ENCODE measurements around the gene MED22. TPM values are rescaled to one million over a fixed set of nuclear protein-coding genes. Genes with fewer than 3 reads are reported as not detected.

MED22 gene
- total and polyA plus RNA-seq, 2 of the 8 experiments (the other 6 are each of a cell fraction or from before 2014, with no cell fraction given), result 56.4 to 68.4 TPM

DNA sequence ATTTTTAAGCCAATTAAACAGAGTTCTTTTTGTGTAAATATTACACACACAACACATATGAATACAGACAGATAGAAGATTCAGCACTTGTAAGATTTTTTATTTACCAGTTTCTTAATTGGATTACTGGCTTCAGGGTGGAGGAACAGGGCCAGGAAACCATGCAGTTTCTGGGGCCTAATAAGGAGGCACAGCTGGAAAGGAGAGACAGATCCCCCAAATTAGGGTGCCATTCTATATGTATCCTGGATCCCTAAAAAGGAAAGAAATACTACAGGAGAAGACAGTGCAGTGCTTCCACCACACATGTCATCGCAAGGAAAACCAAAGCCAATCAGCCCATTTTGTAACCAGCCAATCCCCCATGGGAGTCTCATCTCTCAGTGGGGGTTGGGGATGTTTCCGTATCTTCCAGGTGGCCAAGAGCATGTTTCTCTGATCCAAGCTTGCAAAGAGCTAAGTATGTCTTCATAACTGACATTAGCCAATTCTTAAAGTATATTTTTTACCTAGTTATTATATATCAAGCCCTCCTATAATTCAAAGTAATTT, 57.1 kb downstream of the MED22 start (continued):
- TF ChIP-seq EZH2 (IDR thresholded peaks at IDR 0.05; ENCODE audit: low read depth, low read length, severe bottlenecking) (no peak), CTCF (IDR thresholded peaks at IDR 0.05; ENCODE audit: control extremely low read depth in 1 of 3, insufficient read depth in 1 of 3, low read depth in 1 of 3, low read length in 3 of 3) (no peak), ASH2L (IDR thresholded peaks at IDR 0.05; ENCODE audit: low read length) (no peak), RXRA (IDR thresholded peaks at IDR 0.05; ENCODE audit: insufficient read depth, low read depth, low read length) (no peak)

Small RNA genes within 50 kb of the gene (small RNA-seq; reads per million reads assigned to genes)
- gene RF00019 (ENCODE audit: insufficient read depth) (not detected), gene SNORD24 (ENCODE audit: insufficient read depth) (not detected), gene SNORD36A (ENCODE audit: insufficient read depth) (not detected), gene SNORD36B (ENCODE audit: insufficient read depth) (not detected), gene SNORD36C (ENCODE audit: insufficient read depth) (not detected)

Other genes starting within 250 kb of the MED22 start
- 11.2 and 14.5 TPM in 2 replicates for gene RALGDS, start 226.9 kb downstream of the MED22 start, total RNA-seq (2021; fragmentation: NEBNext Ultra II Directional; extraction: Animal tissue kit (Norgen Biotek cat#: 25700))
- 25.5 and 29.3 TPM in 2 replicates for gene RALGDS, start 226.9 kb downstream of the MED22 start, polyA plus RNA-seq (2011; rRNA removed)
- gene GBGT1, start 184.2 kb downstream of the MED22 start, total RNA-seq (2021; fragmentation: NEBNext Ultra II Directional; extraction: Animal tissue kit (Norgen Biotek cat#: 25700)), result 9.7 and 10.0 TPM in 2 replicates
- 7.1 and 10.1 TPM in 2 replicates for gene GBGT1, start 184.2 kb downstream of the MED22 start, polyA plus RNA-seq (2011; rRNA removed)
- gene OBP2B, start 138.9 kb downstream of the MED22 start, total RNA-seq (2021; fragmentation: NEBNext Ultra II Directional; extraction: Animal tissue kit (Norgen Biotek cat#: 25700)), result not detected in 2 replicates
- gene OBP2B, start 138.9 kb downstream of the MED22 start, polyA plus RNA-seq (2011; rRNA removed), result not detected in 2 replicates
- not detected in 2 replicates for gene ABO, start 72.9 kb downstream of the MED22 start, total RNA-seq (2021; fragmentation: NEBNext Ultra II Directional; extraction: Animal tissue kit (Norgen Biotek cat#: 25700))
- gene ABO, start 72.9 kb downstream of the MED22 start, polyA plus RNA-seq (2011; rRNA removed), result 0.03 and 0.19 TPM in 2 replicates
- gene SURF6, start 11.9 kb downstream of the MED22 start, total RNA-seq (2021; fragmentation: NEBNext Ultra II Directional; extraction: Animal tissue kit (Norgen Biotek cat#: 25700)), result 23.7 and 26.7 TPM in 2 replicates
- gene SURF6, start 11.9 kb downstream of the MED22 start, polyA plus RNA-seq (2011; rRNA removed), result 6.1 and 9.6 TPM in 2 replicates
- gene RPL7A, start 87 bp upstream of the MED22 start, total RNA-seq (2021; fragmentation: NEBNext Ultra II Directional; extraction: Animal tissue kit (Norgen Biotek cat#: 25700)), result 2,578 and 2,633 TPM in 2 replicates
- gene RPL7A, start 87 bp upstream of the MED22 start, polyA plus RNA-seq (2011; rRNA removed), result 2,379 and 2,783 TPM in 2 replicates
- 39.6 and 43.1 TPM in 2 replicates for gene SURF1, start 8.4 kb upstream of the MED22 start, total RNA-seq (2021; fragmentation: NEBNext Ultra II Directional; extraction: Animal tissue kit (Norgen Biotek cat#: 25700))
- gene SURF1, start 8.4 kb upstream of the MED22 start, polyA plus RNA-seq (2011; rRNA removed), result 35.4 and 44.7 TPM in 2 replicates
- gene SURF2, start 8.4 kb upstream of the MED22 start, total RNA-seq (2021; fragmentation: NEBNext Ultra II Directional; extraction: Animal tissue kit (Norgen Biotek cat#: 25700)), result 36.6 and 42.1 TPM in 2 replicates
- 37.7 and 54.4 TPM in 2 replicates for gene SURF2, start 8.4 kb upstream of the MED22 start, polyA plus RNA-seq (2011; rRNA removed)
- gene SURF4, start 27.9 kb upstream of the MED22 start, total RNA-seq (2021; fragmentation: NEBNext Ultra II Directional; extraction: Animal tissue kit (Norgen Biotek cat#: 25700)), result 167 and 182 TPM in 2 replicates
- gene SURF4, start 27.9 kb upstream of the MED22 start, polyA plus RNA-seq (2011; rRNA removed), result 176 and 201 TPM in 2 replicates
- not detected in 2 replicates for gene STKLD1, start 28.2 kb upstream of the MED22 start, total RNA-seq (2021; fragmentation: NEBNext Ultra II Directional; extraction: Animal tissue kit (Norgen Biotek cat#: 25700))
- gene STKLD1, start 28.2 kb upstream of the MED22 start, polyA plus RNA-seq (2011; rRNA removed), result 0.26 and 0.55 TPM in 2 replicates
- gene REXO4, start 69.9 kb upstream of the MED22 start, total RNA-seq (2021; fragmentation: NEBNext Ultra II Directional; extraction: Animal tissue kit (Norgen Biotek cat#: 25700)), result 37.7 and 38.3 TPM in 2 replicates
- 19.1 and 27.2 TPM in 2 replicates for gene REXO4, start 69.9 kb upstream of the MED22 start, polyA plus RNA-seq (2011; rRNA removed)
- 5.1 and 5.8 TPM in 2 replicates for gene ADAMTS13, start 74.2 kb upstream of the MED22 start, total RNA-seq (2021; fragmentation: NEBNext Ultra II Directional; extraction: Animal tissue kit (Norgen Biotek cat#: 25700))
- gene ADAMTS13, start 74.2 kb upstream of the MED22 start, polyA plus RNA-seq (2011; rRNA removed), result 4.4 and 6.6 TPM in 2 replicates
- 13.3 and 13.4 TPM in 2 replicates for gene CACFD1, start 111.8 kb upstream of the MED22 start, total RNA-seq (2021; fragmentation: NEBNext Ultra II Directional; extraction: Animal tissue kit (Norgen Biotek cat#: 25700))
- 15.5 and 23.6 TPM in 2 replicates for gene CACFD1, start 111.8 kb upstream of the MED22 start, polyA plus RNA-seq (2011; rRNA removed)
- 16.6 and 17.9 TPM in 2 replicates for gene SLC2A6, start 131.0 kb upstream of the MED22 start, total RNA-seq (2021; fragmentation: NEBNext Ultra II Directional; extraction: Animal tissue kit (Norgen Biotek cat#: 25700))
- 17.8 and 18.6 TPM in 2 replicates for gene SLC2A6, start 131.0 kb upstream of the MED22 start, polyA plus RNA-seq (2011; rRNA removed)
- gene MYMK, start 176.8 kb upstream of the MED22 start, total RNA-seq (2021; fragmentation: NEBNext Ultra II Directional; extraction: Animal tissue kit (Norgen Biotek cat#: 25700)), result not detected in 2 replicates
- gene MYMK, start 176.8 kb upstream of the MED22 start, polyA plus RNA-seq (2011; rRNA removed), result 0.30 TPM in 1 of 2 replicates, not detected in the other
- gene ADAMTSL2, start 186.6 kb upstream of the MED22 start, total RNA-seq (2021; fragmentation: NEBNext Ultra II Directional; extraction: Animal tissue kit (Norgen Biotek cat#: 25700)), result 0.69 and 0.74 TPM in 2 replicates
- 0.76 and 1.0 TPM in 2 replicates for gene ADAMTSL2, start 186.6 kb upstream of the MED22 start, polyA plus RNA-seq (2011; rRNA removed)

All from H1 (cell line).